NCI-H524 treated with DMSO at 0.1 percent for 48 hours (cell line): Measurements from ENCODE around the gene SIN3A.

Source experiments
- DNase-seq: peaks from one replicate; lab custom pipeline; 2025; lab: John Stamatoyannopoulos, UW

The SIN3A gene

GRCh38 chr15:75371901-75372688 lies 79.4 kb downstream of the SIN3A start:
- no peak for DNase-seq

GRCh38 chr15:75371486-75371885 lies 80.0 kb downstream of the SIN3A start:
- no peak for DNase-seq

DNA sequence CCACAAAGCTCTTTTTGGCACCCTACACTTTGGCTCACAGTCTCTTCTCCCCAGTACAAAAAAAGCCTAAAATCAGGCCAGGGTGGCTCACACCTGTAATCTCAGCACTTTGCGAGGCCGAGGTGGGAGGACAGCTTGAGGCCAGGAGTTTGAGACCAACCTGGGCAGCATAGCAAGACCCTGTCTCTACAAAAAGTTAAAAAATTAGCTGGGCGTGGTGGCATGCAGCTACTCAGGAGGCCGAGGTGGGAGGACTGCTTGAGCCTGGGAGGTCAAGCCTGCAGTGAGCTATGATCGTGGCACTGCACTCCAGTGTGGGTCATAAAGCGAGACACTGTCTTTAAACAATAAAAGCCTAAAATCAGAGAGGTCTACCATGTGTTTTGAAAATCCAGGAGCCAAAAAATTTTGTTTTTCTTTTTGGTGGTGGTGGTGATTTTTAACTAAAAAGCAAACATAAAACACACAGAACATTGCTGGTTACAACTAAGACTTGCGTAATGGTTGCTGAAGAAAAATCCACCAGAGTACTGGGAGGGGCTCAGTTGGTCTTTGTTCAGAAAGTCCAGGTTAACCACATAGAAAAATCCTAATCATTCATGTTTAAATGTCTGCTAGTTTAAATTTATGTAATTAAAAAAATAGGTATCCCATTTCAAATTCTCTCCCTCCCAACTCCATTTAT lies 81.5 kb downstream of the SIN3A start:
- no peak for DNase-seq

DNA sequence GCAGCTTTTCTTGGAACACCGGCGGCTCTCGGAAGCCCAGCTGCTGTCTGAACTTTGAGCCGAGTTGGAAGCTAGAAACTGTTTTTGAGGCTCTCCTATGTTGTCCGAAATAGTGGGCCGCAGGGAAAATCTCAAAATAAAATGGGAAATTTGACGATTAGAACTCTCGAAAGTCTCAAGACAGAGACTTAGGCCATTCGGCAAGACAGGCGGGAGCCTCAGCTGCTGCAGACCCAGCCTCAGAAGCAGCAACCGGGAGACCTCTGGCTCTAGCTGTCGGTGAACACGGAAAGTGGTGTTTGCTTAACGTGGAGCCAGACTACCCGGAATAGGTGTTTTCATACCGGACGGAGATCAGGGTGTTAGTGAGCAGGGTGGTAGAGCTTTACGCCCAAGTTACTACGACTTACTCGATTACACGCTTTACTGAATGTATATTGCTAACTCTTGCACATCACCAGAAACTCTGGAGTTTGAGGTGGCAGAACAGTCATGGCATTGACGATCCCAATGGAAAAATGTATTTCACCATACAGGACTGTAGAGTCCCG lies 82.7 kb downstream of the SIN3A start:
- DNase-seq, result no peak

DNA sequence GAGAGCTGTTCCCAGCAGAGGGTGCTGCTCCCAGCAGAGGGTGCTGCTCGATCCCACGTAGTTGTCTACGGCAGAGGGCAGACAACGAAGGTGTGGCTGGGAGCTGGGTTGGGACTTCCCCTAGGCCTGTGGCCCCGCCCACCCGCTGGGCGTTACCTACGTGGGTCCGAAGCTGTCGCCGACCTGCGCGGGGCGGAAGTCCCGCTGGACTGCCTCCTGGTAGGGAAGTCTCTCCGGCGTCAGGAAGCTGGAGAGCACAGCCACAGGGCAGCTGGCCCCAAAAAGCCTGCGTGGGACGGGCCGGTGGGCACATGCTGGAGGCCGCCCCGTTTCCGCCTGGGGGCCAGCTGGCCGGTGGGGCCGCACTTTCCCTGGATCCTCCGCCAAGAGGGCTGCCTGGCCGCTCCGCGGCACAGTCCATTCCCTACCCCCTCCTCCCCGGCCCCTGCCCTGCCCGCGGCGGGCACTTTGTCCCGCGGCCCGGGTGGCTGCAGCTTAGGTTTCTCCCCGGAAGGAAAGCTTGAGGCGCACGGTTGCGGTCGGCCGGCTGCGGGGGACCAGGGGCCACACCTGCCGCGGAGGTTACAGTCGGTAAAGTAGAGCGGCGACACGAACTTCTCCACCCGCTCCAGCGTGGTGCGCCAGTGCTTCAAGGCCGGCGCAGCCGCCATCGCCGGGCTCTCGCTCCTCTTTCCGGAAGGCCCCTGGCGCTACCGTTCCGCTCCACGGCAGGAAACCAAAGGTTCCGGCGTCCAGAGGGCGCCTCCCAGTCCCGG lies 83.4 kb downstream of the SIN3A start, which contains the start of gene MAN2C1:
MAN2C1 (minus strand) TSS at position 695 of the 776 bp plus-strand sequence; CDS start at position 671, 24 bp downstream.
- DNase-seq, result peak; percentile 90

GRCh38 chr15:75367406-75367912 lies 84.0 kb downstream of the SIN3A start:
- DNase-seq, result no peak

- no peak for DNase-seq
These were observed 84.5 kb downstream of the SIN3A start for GRCh38 chr15:75367006-75367405.

DNA sequence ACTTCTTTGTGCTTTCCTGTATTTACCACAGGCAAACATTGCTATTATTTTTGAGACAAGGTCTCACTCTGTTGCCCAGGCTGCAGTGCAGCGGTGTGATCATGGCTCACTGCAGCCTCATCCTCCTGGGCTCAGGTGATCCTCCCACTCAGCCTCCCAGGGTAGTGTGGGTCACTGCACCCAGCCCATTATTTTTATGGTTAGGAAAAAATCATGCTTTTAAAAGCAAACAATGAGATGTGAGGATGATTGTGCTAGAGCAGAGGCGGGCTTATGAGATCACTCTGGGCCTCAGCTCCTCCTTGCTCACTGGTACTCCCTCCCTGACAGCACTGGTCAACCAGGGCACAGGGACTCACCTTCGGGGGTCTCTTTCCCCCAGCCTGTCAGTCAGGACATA lies 85.3 kb downstream of the SIN3A start:
- no peak for DNase-seq

DNA sequence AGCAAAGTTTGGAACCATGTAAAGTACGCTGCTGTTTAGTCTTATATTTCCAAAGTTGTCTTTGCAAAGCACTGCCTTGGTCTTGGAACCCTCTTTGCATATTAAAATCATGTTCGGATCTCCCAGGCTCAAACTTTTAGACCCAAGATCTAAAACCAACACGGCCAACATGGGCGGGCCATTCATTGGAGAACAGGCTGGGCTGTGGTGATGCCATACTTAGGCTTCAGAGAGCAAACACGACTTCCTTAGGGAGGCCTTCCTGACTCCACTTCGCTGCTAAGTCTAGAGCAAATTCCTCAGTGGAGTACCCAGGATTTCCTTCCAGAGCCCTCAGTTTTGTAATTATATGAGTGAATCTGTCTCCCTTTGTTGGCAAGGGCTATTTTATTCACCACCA lies 86.6 kb downstream of the SIN3A start:
- DNase-seq, result no peak

- no peak for DNase-seq
These were observed 87.7 kb downstream of the SIN3A start for GRCh38 chr15:75363786-75364185.

DNA sequence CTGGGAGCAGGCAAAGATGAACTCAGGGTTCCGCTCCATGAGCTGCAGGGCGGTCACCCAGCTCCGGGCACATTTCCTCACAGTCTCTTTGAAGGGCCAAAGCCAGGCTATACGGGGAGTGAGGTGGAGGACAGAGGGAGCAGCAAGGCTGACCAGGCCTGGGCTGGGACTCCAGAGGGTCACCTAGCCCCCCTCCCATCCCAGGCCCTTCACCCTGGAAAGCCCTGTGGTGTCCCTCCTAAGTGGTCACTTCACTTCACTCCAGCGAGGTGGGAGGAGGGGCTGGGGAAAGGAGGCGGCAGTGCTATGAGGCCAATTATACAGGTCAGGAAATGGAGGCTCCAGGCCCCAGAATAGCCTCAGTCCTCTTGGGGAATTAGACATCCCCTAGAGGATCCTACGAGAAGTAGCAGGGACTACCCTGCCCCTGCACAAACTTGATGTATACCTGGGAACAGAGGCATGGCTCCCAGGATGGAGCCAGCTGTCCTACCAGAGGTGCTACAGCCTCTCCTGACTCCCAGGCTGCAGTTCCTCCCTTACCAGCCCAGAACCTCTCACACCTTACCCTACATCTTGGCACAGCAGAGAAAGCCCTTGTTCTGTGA lies 88.7 kb downstream of the SIN3A start:
- DNase-seq, result no peak

DNA sequence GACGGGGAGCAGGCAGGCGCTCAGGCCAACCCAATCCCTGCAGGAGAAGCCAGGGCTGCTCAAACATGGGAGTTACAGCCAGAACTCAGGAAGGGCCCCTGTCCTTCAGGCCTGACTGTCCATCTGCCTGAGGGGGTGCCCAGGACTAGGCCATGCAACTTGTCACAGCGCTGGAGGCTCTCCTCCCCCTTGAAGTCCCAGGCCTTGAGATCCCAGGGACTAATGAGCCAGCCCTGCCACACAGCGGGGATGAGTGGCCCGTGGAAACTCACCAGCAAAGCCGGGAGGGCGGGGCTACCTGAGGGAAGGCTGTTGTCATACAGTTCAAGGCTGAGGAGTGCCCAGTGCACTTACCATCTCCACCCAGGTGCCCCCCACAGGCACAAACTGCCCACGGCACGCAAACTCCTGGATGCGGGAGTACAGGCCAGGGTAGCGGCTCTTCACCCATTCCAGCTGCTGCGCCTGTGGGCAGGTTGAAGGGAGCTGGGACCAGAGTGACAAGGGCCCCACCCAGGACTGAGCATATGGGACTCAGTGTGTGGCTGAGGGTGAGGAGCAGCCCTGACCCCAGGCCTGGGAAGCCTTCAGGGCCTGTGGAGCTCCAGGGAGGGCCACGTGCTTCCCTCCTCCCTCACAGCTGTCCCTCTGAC lies 89.4 kb downstream of the SIN3A start:
- no peak for DNase-seq

DNA sequence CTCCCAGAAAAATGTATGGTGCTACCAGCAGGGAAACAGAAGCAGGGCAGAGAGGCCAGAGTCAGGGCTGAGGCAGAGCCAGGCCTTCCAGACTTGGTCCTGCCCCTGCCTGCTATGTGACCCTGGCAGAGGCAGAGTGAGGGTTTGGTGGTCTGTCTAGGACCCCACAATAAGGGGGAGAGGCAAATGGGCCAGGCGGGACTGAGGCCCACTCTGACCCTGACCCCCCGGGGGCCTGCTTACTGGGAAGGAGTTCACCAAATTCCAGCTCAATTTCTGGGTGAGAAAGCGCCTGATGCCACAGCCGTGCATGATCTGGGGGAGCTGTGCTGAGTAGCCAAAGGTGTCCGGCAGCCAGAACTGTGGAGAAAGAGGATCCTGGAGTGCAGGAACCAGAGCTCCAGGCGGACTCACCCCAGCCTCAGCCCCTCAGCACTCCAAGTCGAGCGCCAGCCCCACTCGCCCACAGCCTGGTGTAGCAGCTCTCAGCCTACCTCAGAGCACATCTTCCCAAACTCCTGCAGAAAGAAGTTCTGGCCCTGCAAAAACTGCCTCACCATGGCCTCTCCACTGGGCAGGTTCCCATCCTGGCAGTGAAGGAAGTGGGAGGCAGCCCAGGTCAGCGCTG lies 90.0 kb downstream of the SIN3A start:
- DNase-seq, result no peak

DNA sequence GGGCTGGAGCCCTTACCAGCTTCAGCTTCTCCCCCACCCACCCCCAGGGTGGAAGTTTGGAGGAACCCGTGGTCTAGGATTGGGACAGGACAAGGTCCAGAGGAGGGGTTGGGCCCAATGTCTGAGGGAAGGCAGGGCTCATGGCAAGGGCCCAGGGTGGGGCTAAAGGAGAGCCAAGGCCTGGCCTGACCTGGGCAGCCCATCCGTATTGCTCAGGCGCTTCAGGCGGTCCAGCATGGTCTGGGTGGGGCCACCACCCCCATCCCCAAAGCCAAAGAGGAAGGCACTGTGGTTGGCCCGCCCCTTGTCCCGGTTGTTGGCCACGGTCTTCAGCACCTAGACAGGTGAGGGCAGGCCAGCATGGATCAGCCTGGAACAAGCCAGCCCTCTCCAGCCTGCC lies 90.6 kb downstream of the SIN3A start:
- no peak for DNase-seq

DNA sequence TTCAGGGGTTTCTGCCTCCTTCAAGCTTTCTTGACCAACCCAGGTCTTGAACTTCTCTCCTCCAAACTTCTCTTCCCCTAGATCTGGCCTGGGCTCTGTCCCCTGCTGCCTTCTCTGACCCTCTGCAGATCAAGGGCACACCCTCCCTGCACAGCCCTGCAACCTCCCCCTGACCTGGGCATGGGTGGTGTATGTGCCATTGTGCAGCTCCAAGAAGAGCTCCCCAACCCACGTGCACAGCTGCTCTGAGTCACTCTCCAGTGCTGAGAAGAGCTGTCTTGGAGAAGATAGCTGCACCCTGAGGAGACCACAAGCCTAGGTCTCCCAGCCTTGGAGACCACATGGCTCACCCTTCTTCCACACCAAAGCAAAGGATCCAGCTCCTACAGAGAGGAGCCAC lies 91.1 kb downstream of the SIN3A start:
- no peak for DNase-seq

DNA sequence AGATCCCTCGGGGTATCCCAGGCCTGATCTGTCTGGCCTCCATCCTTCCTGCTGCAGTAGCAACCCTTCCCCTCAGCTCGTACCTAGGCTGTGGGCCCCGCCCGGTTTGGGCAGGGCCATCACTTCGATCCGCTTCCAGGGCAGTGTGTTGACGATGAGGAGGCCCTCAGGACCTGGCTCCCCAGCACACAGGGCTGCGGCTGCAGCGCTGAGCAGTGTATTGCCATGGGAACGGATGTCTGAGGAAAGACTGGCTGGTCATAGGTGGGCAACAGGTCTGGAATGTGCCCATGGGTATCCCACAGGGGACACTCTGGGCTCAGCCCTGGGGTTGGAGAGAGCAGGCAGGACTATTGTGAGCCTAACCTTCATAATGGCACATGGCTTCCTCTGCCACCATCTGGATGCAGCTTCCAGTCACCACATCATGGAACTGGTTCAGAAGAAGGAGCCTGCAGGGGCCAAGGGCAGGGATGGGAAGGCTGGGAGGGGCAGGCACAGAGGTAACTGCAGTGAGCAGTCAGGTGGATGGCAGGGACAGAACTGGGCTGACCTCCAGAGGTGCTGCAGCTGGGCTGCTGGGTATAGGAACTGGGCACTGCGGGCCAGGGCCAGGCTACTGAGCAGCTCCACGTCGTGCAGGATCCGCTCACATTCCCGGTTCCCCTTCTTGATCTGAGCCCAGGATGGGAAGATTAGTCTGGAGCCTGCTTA lies 91.8 kb downstream of the SIN3A start:
- no peak for DNase-seq

DNA sequence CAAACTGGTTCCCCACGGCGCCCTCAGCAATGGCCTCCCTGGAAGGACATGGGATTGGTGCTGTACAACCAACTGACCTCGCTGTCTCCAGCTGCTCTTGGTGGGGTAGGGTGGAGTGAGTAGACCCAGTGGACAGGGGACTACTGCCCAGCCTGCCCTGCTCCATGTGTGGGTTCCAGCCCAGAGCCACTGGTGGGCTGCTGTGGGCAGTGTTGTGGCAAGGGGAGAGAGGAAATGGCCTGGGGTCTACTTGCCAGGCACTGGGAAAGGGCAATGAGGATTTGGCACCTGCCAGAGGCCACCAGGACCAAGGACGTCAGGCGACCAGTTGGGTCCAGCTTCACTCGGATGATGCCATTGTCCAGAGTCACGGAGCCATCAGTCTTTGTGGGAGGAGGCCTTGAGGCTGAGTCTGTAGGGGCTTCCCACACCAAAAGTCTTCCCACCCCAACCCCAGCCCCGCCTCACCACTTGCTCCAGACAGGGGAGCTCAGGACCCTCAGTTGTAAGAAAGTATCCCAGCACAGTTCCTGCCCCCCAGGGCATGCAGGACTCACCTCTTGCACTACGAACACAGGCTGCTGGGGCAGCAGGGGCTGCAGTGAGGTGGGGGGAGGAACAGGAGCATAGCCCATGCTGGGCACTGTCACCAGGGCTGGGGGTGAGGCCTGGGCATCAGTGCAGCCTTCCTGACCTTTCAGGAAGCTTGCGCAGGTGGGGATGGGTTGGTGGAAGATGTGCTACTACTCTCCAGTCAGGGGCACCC lies 92.5 kb downstream of the SIN3A start:
- no peak for DNase-seq

DNA sequence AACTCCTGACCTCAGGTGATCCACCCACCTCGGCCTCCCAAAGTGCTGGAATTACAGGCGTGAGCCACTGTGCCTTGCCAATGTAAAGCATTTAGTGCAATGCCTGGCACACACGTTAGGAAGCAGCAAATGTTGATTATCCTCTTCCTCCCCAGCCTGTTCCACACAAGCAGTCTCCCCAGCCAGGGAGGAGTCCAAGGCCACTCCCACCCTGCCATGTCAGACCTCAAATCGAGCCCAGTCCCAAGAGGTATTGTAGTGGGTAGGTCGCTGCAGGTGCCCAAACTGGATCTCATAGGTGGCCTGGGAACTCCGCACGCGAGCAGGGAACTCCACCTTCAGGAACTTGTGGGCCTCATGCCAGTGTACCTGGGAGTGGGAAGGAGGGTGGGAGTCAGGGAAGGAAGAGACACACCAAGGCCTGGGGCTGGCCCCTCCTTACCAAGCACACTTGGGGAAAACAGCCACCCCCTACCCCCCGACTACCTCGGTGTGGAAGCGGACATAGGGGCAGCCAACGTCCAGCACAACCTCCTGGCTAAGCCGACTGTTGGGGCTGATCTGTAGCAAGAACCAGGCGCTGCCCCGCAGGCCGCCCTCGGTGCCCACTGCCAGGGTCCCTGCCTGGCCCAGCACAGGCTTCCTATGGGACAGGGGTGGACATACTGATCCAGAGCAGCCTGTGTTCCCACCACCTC lies 93.4 kb downstream of the SIN3A start:
- no peak for DNase-seq

DNA sequence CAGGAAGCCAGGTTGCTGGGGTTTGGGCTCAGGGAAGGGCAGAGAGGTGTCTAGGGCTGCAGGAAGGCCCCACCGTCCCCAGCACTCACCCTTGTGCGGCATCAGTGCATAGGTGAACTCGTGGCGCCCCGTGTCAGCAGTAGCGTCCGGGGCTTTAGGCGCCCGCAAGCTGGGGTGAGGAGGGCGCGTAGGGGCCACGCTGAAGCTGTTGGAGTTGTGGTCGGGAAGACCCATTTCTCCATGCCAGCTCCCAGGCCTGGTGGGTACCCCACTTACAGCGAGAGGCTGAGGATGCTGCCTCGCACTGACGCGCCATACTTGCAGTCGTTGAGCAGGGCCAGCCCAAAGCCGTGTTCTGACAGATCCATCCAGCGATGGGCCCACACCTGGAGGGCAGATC lies 95.0 kb downstream of the SIN3A start:
- DNase-seq, result no peak
